ENCODE data around the gene FATE1.

The FATE1 gene

DNA sequence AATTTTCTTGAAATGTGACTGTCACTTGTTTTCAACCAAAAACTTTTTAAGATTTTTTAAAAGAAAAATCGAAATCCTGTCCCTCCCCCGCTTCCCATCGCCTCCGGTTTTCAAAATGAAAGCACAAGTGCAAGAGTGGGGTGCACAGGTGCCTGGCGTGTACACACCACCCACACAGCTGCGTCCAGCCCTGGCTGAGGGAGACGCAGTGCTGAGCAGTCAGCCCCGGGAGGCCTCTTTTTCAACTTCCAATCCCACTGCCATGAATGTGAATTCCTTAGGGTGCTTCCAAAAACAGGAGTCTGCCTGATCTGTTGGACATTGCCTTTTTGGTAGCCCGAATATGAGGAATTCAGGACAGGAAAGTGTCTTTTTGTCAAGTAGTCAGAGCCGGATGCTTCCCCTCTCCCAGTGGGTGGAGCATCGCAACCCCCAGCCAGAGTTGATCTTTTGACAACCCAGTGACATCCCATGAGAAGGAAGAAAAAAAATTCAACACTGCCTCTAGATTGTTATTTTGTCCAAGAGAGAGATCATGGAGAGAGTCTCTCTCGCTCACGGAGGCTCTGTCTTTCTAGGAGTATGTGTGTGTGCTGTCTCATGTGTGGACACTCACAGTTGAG, 11.7 kb upstream of the FATE1 start:
- DNase-seq (ENCODE audit: low spot score), result no peak

DNA sequence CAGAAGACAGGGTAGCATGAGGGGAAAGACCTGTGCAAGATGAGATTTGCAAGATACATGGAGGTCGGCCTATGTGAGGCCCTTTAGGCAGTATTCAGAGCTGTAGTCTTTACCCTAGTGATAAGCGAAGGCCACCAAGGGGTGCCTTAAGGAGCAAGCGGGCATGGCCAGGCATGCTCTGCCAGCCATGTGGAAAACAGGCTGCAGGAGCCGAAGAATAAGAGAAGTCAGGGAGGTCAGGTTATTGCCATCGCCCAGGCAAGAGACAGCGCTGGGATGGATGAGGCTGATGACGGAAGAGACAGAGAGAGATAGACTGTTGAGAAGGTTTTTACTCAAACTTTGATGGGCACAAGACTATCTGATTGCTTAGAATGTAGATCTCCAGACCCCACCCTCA, 7.0 kb upstream of the FATE1 start:
- DNase-seq (ENCODE audit: low spot score), result no peak

DNA sequence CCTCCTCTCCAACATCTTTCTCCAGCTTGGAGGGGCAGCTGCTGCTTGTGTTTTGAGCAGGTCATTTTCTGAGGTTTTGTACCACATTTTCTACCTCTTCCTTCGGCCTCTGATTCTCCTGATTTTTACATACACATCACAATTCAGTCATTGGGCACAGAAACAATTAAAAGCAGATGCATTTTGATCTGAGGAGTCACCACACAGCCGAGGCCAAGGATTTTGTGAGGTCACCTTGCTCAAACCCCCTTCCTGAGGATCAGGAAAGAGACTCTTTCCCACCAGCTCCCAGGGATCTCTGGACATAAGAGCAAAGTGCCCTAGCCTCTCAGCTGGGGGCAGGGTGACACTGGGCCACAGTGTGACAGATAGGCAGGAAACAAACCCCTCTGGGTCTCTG, 5.4 kb upstream of the FATE1 start:
- no peak for DNase-seq (ENCODE audit: low spot score)

DNA sequence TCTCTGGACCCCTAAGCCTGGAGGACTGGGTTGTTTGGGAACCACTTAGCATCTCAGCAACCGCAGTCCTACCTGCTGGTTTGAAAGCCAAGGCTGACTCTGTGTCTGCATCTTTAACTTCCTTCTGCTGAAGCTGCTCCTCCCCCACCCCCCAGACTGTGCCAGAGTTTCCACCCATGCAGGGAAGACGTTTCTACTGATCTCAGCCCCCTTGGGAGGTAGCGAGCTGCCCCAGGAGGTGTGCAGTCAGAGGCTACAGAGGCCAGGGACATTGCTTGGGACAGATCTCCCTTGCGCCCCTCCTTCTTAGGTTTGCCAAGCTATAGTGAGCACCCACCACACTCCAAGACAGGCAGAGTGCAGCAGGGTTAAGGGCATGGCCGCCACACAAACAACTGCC, 4.7 kb upstream of the FATE1 start:
- no peak for DNase-seq (ENCODE audit: low spot score)

GRCh38 chrX:151711787-151712186, 4.0 kb upstream of the FATE1 start:
- DNase-seq (ENCODE audit: low spot score), result no peak

DNA sequence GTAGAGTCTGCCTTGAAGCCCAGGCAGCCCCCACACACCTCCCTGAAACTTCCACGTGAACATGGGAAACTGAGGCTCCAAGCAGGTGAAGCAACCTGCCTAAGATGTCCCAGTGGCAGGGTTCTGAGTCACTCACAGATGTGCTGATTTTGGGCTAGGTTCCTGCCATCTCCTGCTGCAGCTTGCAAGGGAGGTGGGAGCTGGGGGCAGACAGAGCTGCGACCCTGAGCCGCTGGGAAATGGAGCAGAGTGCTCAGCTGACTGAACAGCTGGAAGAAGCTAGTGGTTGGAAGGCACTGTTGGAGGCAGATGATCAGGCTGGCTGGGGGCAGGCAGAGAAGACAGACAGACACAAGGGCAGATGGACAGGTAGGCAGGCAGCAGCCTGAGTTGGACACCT, 3.6 kb upstream of the FATE1 start:
- DNase-seq (ENCODE audit: low spot score), result no peak

DNA sequence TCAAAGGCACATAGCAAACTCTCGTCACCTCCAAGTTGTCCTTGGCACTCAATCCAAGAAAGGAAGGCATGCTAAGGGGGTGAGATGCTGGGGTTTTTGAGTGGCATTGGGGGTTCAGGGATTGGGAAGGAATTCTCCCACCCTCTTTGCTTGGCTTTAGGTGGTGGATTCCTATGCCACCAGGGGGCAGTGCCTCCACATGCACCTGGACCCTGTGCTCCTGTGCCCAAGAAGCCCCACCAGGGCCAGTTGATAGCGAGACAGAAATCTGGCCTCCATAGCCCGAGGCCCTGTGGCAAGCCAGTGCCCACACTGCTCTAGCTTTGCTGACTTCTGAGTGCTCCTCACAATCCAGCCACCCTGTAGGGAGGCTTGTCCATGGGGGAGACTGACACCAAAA, 2.0 kb upstream of the FATE1 start:
- DNase-seq (ENCODE audit: low spot score), result peak; percentile 17

DNA sequence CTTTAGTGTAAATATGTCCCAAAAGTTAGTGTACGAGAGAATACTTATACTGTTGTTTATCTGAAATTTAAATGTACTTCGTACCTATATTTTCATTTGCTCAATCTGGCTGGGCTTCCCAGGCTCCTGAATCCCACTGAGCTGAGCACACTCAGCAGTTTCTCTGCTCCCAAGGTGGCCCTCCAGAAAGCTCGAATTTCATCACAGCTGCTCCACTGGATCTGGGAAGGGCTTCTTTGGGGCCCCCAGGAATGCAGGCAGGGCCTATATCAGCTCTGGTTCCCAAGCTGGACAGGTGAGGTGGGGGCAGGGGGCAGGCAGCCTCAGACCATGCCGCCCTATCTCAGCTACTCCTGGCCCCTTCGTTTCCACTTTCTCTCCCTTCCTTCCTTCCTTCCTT, 1.5 kb upstream of the FATE1 start:
- DNase-seq (ENCODE audit: low spot score), result no peak

- DNase-seq (ENCODE audit: low spot score), result peak; percentile 76
Measured at GRCh38 chrX:151722241-151722846, 6.5 kb downstream of the FATE1 start.

GRCh38 chrX:151723156-151723760, 7.4 kb downstream of the FATE1 start:
- DNase-seq (ENCODE audit: low spot score), result no peak

DNA sequence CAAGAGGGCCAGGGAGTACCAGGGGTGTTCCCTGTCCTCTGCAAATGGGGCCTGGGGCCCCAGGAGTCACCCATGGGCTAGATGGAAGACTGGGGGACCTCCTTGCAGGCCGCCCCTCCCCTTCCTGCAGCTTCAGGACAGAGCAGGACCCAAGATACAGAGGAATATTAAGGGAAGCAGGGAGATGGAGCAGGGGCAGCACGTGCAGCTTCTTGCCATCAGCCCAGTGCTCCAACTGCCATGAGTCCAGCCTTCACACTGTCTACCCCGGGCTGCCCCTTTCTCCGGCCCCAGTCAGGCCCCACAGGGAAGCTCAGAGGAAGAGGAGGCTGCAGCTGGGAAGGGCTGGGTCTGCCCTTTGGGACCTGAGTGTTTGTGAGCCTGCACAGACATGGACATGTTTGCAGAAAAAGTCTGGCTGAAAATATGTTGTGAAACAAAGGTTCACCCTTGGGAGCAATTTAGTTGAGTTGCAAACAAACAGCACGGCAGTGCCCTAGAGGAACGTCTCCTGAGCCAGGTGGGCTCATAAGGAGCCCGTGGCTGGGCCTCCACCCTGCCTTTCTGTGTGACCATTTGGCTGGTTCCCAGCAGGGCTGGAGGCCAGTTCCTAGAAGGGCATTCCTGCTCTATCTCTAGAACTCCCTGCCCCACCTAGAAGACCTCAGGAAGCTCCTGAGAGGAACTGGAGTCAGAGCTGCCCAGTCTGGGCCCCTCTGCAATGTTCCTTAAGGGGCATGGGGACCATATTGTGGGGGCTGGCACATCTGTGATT, 8.9 kb downstream of the FATE1 start:
- DNase-seq (ENCODE audit: low spot score), result no peak

GRCh38 chrX:151725338-151725614, 9.4 kb downstream of the FATE1 start:
- no peak for DNase-seq (ENCODE audit: low spot score)

DNA sequence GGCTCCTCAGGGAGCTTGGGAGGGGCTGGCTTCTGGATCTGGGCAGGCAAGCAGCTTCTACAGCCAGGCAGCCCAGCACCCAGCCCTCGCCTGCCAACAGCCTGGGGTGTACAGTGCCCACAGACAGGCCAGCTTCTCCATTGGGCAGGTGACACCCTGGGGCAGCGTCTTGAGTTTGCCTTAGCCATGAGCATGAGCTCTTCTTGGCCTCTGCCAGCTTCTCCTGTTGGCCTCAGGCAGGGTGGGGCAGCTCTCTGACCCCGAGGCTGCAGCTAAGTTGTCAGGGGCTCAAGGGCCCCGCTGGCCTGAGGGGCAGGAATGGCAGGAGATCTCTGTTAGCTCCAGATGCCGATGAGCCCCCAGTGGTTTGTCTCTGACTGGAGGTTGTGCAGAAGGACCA, 10.9 kb downstream of the FATE1 start:
- no peak for DNase-seq (ENCODE audit: low spot score)

DNA sequence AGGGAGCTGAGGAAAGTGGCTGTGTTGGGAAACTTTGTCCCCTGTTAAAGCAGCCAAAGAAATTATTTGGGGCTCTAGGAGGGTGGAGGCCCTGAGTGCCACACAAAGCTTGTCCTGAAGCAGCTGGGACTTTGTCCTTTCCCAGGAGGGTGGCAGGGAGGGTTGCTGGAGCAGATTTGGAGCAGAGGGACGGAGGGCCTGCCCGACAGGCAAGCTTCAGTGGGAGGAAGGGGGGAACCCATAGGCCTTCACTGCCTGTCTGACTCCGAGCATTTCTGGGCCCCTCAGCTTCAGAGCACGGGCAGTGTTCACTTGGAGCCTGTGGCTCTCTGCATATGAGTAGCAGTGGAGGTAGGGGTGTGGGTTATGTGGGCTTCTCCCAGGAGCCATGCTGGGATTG, 11.5 kb downstream of the FATE1 start:
- DNase-seq (ENCODE audit: low spot score), result no peak

DNA sequence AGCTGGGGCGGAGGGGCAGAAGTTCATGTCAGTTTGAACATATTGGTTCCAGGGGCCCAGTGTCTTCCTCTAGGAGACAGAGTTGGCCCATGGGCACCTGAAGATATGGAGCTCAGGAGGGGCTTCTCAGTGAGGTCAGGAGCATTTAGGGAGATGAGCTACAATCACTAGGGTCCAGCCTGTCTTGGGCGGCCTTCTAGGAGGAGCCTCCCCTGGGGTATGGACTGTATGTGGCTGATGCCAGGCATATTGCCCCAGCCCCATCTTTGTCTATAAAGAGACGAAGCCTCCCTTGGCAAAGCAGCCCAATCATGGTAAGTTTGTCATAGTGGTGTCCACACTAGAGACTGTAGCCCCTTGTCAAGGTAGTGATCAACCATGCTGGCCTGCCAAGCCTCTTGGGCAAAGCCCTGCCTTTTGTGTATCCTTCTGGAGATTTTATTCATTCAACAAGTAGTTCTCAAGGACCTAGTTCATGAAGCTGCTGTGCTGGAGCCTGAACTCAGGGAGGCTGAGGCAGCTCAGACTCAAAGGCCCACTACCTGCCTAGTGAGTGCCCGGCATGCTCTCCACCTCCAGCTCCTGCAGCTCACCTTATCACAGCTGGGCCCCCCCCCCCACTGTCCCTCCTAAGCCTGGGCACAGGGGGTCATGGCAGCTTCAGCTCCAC, 13.4 kb downstream of the FATE1 start:
- no peak for DNase-seq (ENCODE audit: low spot score)

GRCh38 chrX:151734446-151734845, 18.6 kb downstream of the FATE1 start, which contains the start of gene CNGA2:
CNGA2 (plus strand) TSS chrX:151734746; CDS start chrX:151738484, 3,738 bp downstream.
- DNase-seq (ENCODE audit: low spot score), result no peak

- no peak for DNase-seq (ENCODE audit: low spot score)
Measured at GRCh38 chrX:151735219-151735618, 19.4 kb downstream of the FATE1 start.

DNA sequence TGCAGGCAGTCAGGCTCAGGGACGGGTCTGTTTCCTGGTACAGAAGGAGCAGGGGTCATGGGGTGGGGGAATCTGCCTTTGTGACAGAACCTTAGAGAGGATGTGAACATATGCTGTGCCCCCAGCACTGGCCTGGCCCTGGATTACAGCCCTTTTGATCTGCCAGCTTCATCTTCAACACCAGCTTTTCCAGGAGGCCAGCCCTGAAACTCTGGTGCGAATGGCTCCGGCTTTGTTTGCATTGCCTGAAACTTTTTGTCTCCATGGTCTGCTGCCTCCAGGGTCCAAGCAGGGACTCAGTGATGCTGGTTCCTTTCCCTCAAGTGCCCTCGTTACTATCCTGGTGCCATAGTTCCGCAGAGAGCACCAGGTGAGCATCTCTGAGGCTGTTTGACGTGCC, 20.9 kb downstream of the FATE1 start:
- no peak for DNase-seq (ENCODE audit: low spot score)

GRCh38 chrX:151737494-151737893, 21.7 kb downstream of the FATE1 start:
- DNase-seq (ENCODE audit: low spot score), result no peak

DNA sequence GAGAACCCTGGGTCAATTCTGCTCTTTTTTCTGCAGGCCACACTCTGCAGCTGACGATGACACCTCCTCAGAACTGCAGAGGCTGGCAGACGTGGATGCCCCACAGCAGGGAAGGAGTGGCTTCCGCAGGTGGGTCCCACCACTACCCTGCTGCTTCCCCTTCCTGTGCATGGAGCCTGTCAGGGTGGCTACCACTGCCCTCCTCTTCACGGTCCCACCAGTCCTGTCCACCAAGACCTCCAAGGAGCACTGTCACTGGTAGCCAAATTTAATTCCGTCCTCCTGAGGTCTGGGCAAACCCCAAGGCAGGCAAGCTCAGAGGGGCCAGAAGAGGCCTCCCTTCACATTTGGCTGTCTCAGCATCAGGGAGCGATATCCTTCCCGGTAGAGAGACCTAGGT, 22.9 kb downstream of the FATE1 start:
- no peak for DNase-seq (ENCODE audit: low spot score)

DNA sequence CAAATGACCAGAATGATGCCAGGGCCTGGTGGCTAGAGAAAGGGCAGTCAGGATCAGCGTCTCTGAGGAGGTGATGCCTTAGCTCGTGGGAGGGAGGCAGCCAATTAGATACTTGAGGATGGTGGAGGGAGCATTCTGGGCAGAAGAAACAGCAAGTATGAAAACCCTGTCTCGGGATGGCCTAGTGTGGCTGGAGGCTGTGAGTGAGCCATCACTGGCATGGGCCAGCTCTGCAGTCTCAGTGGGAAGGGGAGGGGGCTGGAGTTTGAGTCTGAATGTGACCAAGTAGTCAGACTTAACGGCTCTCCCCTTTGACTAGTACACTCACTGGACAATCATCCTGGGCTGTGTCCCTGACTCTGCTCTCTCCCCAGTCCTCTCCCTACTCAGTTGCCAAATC, 25.8 kb downstream of the FATE1 start:
- DNase-seq (ENCODE audit: low spot score), result no peak

DNA sequence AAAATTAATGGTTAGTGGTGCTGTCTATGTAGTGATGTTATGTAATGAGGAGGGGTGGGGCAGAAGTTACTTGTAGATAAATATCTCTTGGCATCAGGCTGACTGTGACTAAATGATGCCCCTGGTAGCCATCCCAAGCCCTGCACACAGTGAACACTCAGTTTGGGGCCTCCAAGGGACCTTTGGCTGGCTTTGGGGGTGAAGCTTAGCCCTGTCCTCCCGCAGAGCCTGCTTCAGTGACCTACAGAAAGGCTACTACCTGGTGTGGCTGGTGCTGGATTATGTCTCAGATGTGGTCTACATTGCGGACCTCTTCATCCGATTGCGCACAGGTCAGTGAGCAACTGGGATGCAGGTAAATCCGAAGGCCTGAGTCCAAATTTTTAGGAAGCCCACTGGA, 26.5 kb downstream of the FATE1 start:
- no peak for DNase-seq (ENCODE audit: low spot score)

Data from GM03348 (cell line).